ENCODE results near the gene ATP6V1A.
"Not testable (repeated sequence)": the region's sequence is repeated elsewhere in the genome, so short reads cannot be mapped to it uniquely, and the experiment has no call there.

The ATP6V1A gene

DNA sequence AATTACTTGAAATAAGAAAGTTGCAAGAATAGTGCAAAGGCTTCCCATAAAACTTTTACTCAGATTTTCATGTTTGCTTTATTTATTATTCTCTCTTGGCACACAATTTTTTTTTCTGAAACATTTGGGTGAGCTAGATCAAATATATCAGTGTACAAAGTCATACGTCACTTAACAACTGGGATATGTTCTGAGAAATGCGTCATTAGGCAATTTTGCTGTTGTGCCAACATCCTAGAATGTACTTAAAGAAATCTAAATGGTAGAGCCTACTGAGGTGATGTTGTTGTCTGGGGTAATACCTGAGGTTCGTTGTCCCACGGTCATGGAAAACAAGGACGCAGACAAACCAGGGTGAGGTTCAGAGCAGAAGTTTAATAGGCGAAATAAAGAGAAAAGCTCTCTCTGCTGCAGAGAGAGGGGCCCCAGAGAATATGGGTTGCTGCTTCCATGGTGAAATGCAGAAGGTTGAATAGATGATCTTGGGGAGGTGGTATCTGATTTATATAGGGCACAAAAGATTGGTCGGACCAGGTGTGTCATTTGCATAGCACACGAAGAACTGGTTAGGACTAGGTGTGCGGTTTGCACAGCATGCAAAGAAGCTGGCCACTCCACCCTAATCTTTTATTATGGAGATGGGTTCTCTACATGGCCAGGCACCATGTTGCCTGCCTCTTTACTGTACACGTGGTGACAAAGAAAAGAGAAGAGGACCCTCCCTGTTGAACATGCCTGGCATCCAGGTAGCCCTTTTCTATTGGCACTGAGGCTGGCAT lies 82.9 kb downstream of the ATP6V1A start:
- DNase-seq: no peak

DNA sequence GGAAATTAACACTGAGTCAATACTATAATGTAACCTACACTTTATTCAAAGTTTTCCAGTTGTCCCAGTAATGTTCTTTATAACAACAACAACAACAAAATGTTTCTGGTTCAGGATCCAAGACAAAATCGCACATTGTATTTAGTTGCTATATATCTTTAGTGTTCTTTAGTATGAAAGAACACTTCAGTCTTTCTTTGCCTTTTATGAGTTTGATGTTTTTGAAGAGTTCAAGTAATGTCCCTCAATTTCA lies 84.2 kb downstream of the ATP6V1A start:
- DNase-seq: no peak

DNA sequence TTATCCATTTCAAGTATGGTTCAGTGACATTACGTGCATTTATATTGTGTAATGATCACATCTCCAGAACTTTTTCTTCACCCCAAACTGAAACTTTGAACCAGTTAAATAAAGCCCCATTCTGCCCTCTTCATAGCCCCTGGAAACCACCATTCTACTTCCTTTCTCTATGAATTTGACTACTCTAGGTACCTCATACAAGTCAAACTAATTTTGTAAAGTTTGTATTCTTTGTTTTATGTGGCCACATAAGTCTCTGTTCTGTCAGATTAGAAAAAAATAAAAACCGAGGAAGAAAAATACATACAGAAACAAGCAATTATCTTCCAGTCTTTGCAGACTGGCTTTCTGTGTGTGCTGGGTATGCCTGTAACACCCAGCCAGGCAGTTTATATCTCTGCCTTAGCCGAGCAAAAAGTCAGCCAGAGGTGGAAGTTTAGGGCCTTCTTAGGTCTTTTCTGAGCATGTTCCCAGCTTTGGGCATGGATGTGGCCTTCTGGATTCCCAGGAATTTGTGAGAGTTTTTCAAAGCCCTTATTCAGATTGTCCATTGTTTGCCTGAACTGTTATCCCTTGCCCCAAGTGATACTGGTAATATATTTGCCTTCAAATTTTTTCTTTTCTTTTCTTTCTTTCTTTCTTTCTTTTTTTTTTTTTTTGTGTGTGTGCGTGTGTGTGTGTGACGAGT lies 85.8 kb downstream of the ATP6V1A start:
- no peak for DNase-seq

DNA sequence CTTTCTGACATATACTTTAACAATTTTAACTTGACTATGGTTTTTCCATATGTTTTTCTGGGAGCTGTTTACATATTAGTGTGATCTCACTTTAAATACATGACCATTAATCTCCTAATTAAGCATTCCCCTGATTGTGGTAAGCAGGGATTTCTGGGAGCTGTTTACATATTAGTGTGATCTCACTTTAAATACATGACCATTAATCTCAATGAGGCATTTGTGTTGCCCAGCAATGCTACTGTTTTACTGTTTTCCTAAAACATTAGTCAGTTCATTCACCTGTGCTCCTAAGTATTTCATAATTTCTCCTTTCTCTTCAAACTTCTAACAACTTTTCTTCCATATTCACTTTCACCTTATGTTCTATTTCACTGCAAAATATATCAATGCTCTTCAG lies 88.1 kb downstream of the ATP6V1A start:
- peak; percentile 25 for DNase-seq

DNA sequence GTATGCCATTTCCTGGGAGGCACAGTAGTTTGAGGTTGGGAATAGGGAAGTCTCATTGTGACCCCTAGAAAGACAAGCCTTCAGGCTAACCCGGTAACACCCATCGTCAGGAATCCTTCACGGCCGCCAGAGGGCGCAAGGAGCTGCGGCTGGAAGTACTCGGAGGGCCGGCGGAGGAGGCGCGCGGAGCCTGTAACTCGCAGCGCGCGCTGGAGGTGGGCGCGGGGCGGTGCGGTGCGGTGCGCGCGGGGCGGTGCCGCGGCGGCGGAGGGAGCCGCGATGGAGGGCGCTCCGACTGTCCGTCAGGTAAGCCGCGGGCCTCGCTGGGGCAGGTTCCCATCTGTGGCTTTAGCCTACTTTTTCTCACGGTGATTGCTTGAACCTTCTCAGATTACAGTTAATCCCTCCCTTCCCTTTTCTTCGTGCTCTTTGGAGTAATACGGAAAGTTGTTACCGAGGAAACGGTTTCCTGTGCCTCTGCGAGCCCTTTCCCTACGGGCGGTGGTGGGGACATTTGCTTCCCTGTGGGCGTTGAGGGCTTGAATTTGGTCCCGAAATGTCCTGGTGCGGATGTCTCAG lies 91.9 kb downstream of the ATP6V1A start, which contains the start of gene GRAMD1C:
Gene GRAMD1C, plus strand, starts transcription at position 158 of the 579 bp plus-strand sequence. Its CDS starts 122 bp downstream, at position 280.
- DNase-seq: peak; percentile 87

DNA sequence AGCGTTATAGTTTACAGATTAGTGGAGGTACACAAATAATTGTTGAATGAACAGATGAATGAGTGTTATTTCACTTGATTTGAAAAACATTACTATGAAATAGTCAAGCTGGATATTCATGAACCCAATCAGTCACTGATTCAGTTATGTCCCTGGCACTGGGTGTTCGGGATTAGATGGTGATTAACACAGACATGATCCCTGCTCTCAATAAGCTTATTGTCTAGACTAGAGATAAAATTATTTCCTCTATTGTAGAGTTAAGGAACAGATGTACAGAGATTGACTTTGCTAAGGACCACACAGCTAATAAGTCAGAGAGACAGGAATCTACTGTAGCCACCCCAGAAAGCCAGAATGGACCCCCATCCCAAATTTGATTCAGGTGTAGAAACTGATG lies 92.7 kb downstream of the ATP6V1A start:
- no peak for DNase-seq

DNA sequence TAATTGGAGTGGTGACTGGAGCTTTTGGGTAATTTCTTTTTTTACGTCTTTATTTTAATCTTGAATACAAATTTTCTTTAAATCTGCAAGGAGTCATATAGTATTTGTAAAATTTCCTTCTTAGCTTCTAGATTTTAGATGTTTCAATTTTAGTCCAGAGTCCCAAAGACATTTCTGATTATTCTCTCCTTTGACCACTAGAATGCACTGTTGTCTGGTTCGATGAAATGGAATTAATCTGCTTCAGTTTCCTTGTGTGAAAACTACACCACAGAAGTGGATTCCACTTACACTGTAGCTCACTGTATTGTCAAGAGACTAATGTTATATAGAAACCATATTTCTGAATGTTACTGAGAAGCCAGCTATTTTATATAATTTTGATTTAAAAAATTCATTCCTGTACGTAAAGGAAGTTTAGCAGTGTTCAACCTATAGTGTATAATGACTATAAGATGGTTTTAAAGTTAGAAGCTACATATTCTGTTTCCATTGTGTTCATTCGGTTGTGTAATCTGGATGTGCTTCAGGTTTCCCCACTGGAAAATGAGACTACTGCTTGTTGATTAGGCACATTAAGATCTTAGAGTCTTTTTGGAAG lies 97.9 kb downstream of the ATP6V1A start:
- peak; percentile 51 for DNase-seq

DNA sequence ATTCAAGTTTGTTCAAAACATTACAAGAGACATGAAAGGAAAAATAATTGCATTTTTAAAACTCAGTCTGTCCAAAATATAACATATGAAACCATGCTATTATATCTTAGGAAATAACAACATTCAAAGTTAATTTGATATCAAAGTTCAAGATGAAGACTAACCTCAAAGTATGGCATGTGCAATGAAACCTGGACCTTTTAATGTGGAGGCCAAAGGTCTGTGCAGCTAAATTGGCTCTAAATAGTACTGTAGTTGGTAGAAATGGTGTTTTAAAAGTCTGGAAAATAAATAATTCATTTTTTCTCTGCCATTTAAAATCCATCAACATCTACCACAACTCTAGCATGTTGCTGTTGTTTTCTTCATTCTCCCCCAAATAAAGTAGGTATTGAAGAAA lies 100.4 kb downstream of the ATP6V1A start:
- DNase-seq: no peak

DNA sequence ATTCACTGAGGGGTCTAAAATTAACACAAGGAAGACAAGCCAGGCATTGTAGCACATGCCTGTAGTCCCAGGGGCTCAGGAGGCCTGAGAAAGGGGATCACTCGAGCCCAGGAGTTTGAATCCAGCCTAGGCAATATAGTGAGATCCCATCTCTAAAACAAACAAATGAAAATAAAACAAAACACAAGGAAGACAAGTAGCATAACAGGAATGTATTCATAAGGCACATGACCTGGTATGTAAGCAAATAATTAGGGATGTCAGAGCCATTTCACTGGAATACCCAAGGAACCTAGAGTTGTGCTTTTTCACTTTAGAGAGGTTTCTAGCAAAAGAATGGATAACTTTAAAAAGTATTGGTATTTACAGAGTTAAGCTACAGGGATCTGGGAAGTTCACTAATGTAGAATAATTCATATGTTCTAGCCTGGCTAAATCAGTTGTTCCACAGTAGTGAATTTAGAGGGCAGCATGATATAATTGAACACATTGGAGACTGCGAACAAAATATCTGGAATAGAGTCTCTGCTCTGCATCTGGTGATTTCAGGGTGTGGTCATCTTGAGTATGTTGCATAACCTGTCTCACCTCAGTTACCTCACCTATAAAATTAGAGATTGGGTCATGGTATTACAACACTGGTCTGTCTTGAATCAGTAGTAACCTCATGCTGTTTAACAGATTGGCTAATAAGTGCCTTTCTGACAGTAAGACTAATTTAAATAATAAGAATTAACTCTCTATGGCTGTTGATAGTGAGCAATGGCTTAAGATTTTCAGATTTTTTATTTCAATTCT lies 101.0 kb downstream of the ATP6V1A start:
- DNase-seq: no peak

DNA sequence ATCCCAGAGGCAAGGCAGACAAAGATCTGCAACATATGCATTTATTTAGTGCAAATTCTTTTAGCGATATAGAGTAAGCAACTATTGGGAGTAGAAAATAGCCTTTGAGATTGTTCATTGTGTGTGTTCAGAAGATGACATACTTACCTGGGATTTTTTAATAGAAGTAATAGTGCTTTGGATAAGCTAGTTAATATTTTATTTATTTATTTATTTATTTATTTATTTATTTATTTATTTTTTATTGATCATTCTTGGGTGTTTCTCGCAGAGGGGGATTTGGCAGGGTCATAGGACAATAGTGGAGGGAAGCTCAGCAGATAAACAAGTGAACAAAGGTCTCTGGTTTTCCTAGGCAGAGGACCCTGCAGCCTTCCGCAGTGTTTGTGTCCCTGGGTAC lies 102.2 kb downstream of the ATP6V1A start:
- not testable (repeated sequence) for DNase-seq

DNA sequence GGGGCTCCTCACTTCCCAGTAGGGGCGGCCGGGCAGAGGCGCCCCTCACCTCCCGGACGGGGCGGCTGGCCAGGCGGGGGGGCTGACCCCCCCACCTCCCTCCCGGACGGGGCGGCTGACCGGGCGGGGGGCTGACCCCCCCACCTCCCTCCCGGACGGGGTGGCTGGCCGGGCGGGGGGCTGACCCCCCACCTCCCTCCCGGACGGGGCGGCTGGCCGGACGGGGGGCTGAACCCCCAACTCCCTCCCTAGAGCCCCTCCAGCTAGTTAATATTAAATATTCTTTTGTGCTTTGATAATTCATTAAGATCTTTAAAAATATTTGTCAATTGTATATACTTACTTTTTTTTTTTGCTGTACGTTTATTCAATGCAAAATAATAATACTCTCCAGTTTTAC lies 103.0 kb downstream of the ATP6V1A start:
- not testable (repeated sequence) for DNase-seq

DNA sequence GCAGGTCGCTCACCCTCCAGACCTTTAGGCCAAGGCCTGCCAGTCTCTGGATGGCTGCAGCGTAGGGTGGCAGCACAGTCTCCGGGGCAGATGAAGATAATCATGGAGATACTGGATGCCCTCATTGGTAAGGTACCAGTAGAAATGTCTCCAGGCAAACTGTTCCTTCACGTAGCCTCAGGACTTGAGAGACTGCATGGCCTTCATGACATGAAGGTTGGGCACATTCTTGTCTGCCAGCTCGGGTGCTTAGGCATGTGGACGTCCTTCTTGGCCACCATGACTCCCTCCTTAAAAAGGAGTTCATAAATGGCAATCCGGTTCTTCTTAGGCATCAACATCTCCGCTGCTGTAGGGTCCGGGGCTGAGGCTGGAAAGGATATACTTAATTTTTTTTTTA lies 103.6 kb downstream of the ATP6V1A start:
- DNase-seq: not testable (repeated sequence)

DNA sequence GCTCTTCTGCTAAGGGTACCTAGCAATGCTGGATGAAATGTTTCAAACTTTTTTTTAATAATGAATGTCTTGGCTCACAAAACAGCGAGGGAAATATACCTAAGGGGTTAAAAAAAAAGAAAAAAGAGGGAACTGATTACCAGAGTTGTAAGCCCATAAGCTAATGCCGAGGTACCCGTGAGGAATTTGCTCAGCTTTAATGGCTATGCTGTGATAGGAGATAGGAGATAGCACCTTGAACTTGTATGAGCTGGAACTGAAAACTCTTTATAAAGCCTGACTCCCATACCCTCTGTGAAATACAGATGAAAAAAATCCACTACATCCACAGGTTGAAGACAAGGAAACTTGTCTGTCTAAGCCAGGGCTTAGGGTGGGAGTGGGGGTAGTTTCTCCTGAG lies 105.7 kb downstream of the ATP6V1A start:
- no peak for DNase-seq

All from fibroblast of skin of right quadriceps (primary cell).